ENCODE results near the gene ZNF217.

DNA sequence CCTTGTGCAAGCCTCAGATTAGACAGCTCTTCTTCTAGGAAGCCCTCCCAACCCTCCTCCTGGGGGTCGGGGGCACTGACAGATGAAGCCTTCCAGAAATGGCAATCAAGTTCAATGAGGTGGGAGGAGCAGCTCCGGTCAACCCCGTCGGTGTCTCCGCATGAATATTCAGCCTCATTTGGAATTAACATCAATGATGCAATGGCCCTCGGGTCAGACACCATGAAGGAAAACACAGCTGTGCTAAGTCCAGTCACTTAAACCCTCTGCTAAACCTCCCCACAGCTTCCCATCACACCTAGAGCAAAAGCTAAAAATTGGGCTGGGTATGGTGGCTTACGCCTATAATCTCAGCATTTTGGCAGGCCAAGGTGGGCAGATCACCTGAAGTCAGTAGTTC lies 36.5 kb downstream of the ZNF217 start:
- TF ChIP-seq, protein P1, sequence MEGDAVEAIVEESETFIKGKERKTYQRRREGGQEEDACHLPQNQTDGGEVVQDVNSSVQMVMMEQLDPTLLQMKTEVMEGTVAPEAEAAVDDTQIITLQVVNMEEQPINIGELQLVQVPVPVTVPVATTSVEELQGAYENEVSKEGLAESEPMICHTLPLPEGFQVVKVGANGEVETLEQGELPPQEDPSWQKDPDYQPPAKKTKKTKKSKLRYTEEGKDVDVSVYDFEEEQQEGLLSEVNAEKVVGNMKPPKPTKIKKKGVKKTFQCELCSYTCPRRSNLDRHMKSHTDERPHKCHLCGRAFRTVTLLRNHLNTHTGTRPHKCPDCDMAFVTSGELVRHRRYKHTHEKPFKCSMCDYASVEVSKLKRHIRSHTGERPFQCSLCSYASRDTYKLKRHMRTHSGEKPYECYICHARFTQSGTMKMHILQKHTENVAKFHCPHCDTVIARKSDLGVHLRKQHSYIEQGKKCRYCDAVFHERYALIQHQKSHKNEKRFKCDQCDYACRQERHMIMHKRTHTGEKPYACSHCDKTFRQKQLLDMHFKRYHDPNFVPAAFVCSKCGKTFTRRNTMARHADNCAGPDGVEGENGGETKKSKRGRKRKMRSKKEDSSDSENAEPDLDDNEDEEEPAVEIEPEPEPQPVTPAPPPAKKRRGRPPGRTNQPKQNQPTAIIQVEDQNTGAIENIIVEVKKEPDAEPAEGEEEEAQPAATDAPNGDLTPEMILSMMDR (IDR thresholded peaks at IDR 0.05), result no peak
- no peak for TF ChIP-seq EZH2 (IDR thresholded peaks at IDR 0.05; ENCODE audit: borderline replicate concordance, insufficient read depth, low read depth, low read length, poor library complexity, severe bottlenecking)

All from B cell (primary cell).